Calu3 (cell line): ENCODE results near the gene MALAT1. TPM values are rescaled to one million over a fixed set of nuclear protein-coding genes. Genes with fewer than 3 reads are reported as not detected.

ENCODE experiments used
- BruUV-seq: library from RNA; stranded (reverse); fragments of 400-500 nt; replicated peaks from 2 replicates; lab custom pipeline; 2021; lab: Mats Ljungman, UMichigan
- CTCF ChIA-PET: fragments of 300-600 bp; sonication (Branson Sonifier 250); formaldehyde crosslinking; loops from one replicate; lab custom pipeline; 2022; ENCODE audit warnings: antibody characterized with exemption; lab: Charles Lee
- DNase-seq: peaks from one replicate; pipeline ENCODE4 v3.0.0; 2022
- H3K27ac Mint-ChIP-seq: one replicate; pipeline ENCODE4 v1.8.0; 2022; ENCODE audit warnings: mixed read lengths; ENCODE audit not compliant: unreplicated experiment
- H3K27me3 Mint-ChIP-seq: one replicate; pipeline ENCODE4 v1.8.0; 2022; ENCODE audit warnings: mixed read lengths; ENCODE audit not compliant: unreplicated experiment
- H3K36me3 Mint-ChIP-seq: one replicate; pipeline ENCODE4 v1.8.0; 2022; ENCODE audit warnings: mild to moderate bottlenecking, moderate library complexity, mixed read lengths; ENCODE audit not compliant: insufficient read depth, unreplicated experiment
- H3K4me1 Mint-ChIP-seq: one replicate; pipeline ENCODE4 v1.8.0; 2022; ENCODE audit warnings: mild to moderate bottlenecking, low read depth, mixed read lengths; ENCODE audit not compliant: unreplicated experiment
- H3K4me3 Mint-ChIP-seq: one replicate; pipeline ENCODE4 v1.8.0; 2022; ENCODE audit warnings: mild to moderate bottlenecking, low read depth, moderate library complexity, mixed read lengths; ENCODE audit not compliant: unreplicated experiment
- H3K9me3 Mint-ChIP-seq: one replicate; pipeline ENCODE4 v1.8.0; 2022; ENCODE audit warnings: low read depth, mixed read lengths; ENCODE audit not compliant: unreplicated experiment
- CTCF ChIP-seq: fragments of 200-600 bp; IDR thresholded peaks from one replicate; pipeline ENCODE4 v1.8.0; 2022; ENCODE audit warnings: antibody characterized with exemption; ENCODE audit not compliant: unreplicated experiment
- intact Hi-C: fragments of 100-400 bp; cut with micrococcal nuclease; formaldehyde crosslinking; loops from one replicate; pipeline ENCODE4 v1.10.0; 2022; ENCODE audit not compliant: unreplicated experiment
- total RNA-seq: library from RNA; stranded (reverse); gene quantifications from 2 replicates; pipeline ENCODE4 v1.2.3, GENCODE V29; 2022

MALAT1 gene
- total RNA-seq, 1 experiment from 2014 or later, result 8,437 TPM

GRCh38 chr11:65502555-65503367, 3.9 kb downstream of the MALAT1 start:
- no TSS peak for BruUV-seq
- CTCF ChIA-PET, result interaction anchor here (0.6 to 1.5 kb wide), 5 partner anchors 27 to 152 kb away, joined by 3 to 6 read pairs (median 4); partner anchors contain the start of gene NEAT1
- H3K9me3 Mint-ChIP-seq, result no peaks in the 10 kb centered on the region

GRCh38 chr11:65503368-65503948, 4.6 kb downstream of the MALAT1 start:
- peaks cover 11% of the 10 kb centered on the region for H3K4me1 Mint-ChIP-seq
- CTCF ChIA-PET, result interaction anchor here (0.6 to 1.5 kb wide), 2 partner anchors 32 to 152 kb away, joined by 4 to 6 read pairs; no protein-coding TSS in a partner anchor
- no peaks in the 10 kb centered on the region for H3K36me3 Mint-ChIP-seq
- BruUV-seq, result no TSS peak
- no peak overlapping the region for H3K27ac Mint-ChIP-seq
- no peak for DNase-seq
- intact Hi-C loops, result no loop called here
- H3K9me3 Mint-ChIP-seq, result no peaks in the 10 kb centered on the region
- peaks cover 9% of the 10 kb centered on the region for H3K27me3 Mint-ChIP-seq
- no peak for TF ChIP-seq CTCF
- H3K4me3 Mint-ChIP-seq, result no peak overlapping the region

More at GRCh38 chr11:65502555-65503367, 3.9 kb downstream of the MALAT1 start:
- Mint-ChIP-seq H3K4me1 (peaks cover 7% of the 10 kb centered on the region), H3K27ac (no peak overlapping the region), H3K36me3 (no peaks in the 10 kb centered on the region), H3K27me3 (peaks cover 9% of the 10 kb centered on the region), H3K4me3 (no peak overlapping the region)
- no peak for DNase-seq
- intact Hi-C loops, result no loop called here
- no peak for TF ChIP-seq CTCF

- no peak for TF ChIP-seq CTCF
- no TSS peak for BruUV-seq
- Mint-ChIP-seq H3K36me3 (no peaks in the 10 kb centered on the region), H3K9me3 (no peaks in the 10 kb centered on the region), H3K4me3 (no peak overlapping the region), H3K27me3 (peaks cover 9% of the 10 kb centered on the region), H3K27ac (no peak overlapping the region), H3K4me1 (peaks cover 11% of the 10 kb centered on the region)
- no peak for DNase-seq
- intact Hi-C loops, result loop anchor here (2.0 kb wide), 1 partner anchor 75 kb away; no protein-coding TSS in a partner anchor
- CTCF ChIA-PET, result interaction anchor here (0.7 to 1.8 kb wide), 2 partner anchors 33 to 492 kb away, joined by 5 read pairs; no protein-coding TSS in a partner anchor
These were observed 5.3 kb downstream of the MALAT1 start for GRCh38 chr11:65503949-65504673.
